CD4-positive, alpha-beta T cell treated with Interleukin-2 at 100 ng/mL for 4 hours (primary cell): ENCODE results near the gene STRAP.
"Not testable (repeated sequence)": the region's sequence is repeated elsewhere in the genome, so short reads cannot be mapped to it uniquely, and the experiment has no call there.

Source experiments
- DNase-seq: peaks from one replicate; pipeline ENCODE4 v3.0.0-alpha.2; 2020; ENCODE audit warnings: low spot score

Gene STRAP

GRCh38 chr12:15928346-15928745 lies 46.2 kb downstream of the STRAP start:
- no peak for DNase-seq

- DNase-seq, result no peak
These were observed 46.8 kb downstream of the STRAP start for GRCh38 chr12:15928870-15929571.

DNA sequence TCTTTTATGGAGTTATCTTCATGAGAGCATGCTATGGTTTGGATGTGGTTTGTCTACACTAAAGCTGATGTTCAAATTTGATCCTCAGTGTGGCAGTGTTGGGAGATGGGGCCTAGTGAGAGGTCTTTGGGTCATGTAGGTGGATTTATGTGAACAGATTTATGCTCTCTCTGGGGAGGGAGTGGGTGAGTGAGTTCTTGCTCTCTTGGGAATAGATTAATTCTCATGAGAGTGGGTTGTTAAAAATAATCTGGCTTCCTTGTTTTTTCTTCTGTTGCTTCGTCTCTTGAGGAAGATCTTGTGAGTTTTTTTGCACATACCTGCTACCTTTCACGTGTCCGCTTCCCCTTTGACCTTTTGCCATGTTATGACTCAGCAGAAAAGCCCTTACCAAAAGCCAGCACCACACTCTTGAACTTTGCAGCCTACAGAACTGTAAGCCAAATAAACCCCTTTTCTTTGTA lies 49.4 kb downstream of the STRAP start:
- DNase-seq, result no peak

GRCh38 chr12:15932327-15932726 lies 50.1 kb downstream of the STRAP start:
- no peak for DNase-seq

DNA sequence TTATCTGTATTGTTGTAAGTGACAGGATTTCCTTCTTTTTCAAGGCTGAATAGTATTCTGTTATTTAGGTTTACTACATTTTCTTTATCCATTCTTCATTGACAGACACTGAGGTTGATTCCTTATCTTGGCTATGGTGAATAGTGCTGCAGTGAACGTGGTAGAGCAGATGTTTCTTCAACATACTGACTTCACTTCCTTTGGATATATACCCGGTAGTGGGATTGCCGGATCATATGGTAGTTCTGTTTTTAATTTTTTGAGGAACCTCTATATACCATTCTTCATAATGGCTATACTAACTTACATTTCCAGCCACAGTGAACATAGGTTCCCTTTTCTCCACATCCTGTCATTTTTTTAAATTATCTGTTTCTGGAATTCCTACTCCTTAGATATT lies 50.8 kb downstream of the STRAP start:
- DNase-seq, result no peak

DNA sequence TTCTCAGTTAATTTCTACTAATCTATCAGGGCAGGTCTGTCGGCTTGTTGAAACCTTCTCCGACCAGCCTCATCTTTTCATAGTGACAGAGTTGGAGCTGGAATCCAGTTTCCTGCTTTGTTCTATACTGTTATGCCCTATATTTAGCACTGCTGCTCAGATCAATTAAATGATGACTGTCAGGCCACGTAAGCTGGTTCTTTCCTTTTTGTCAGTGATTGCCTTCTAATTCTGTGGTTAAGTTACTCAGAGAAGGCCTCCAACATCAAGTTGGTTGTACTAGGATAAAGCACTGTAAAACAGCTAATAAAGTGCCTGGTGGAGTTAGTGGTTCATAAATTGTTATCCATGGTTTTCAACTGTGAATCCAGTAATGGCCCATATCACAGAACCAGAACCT lies 51.6 kb downstream of the STRAP start:
- no peak for DNase-seq

- no peak for DNase-seq
These were observed 54.6 kb downstream of the STRAP start for GRCh38 chr12:15936751-15937150.

DNA sequence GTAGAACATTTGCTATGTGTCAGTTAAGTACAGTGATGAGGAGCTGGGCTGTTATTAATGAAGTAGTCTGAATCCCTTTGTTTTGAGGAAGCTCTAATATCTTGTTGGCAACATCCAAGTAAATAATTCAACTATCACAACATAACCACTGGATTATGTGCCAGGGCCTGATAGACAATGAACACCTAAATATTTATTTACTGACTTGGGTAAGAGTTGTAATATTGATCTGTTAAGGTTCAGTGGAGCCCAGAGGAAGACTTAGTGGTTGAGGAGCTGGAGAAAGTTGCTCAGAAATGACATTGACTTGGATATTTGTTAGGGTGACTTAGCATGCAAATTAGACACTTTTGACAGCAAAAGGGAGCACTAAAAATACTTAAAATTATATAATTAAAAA lies 55.7 kb downstream of the STRAP start:
- DNase-seq, result no peak

DNA sequence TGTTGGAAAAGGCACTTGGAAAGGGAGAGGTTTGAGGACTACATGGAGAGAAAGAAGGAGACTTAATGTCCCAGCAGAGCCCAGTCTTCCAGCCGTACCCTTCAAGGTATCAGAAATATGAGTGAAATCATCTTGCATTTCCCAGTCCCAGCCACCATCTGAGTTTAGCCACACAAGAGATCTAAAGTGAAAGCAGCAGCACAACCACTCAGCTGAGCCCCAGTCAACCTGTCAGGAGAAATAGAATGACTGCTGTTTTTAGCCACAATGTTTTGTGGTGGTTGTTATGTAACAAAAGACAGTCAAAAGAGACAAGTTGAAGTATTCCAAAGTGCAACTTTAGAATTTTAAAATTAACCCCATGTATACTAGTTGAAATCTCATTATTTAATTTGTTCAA lies 56.9 kb downstream of the STRAP start:
- no peak for DNase-seq

DNA sequence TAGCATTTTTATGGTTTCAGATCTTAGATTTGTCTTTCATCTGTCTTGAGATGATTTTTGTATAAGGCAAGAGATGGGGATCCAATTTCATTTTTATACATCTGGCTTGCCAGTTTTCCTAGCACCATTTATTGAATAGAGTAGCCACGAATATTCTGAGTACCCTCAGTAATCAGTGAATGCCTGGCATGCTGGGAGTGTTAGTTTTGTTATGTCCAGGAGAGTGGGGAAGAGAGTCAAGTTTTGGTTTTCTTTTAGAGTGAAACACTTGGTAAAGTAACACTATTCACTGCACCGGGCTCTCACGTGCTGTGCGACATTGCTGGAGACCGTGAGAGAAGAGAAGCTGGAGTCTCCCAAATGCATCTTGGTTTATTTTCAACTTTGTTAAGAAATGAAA lies 60.3 kb downstream of the STRAP start:
- no peak for DNase-seq

GRCh38 chr12:15943519-15943918 lies 61.3 kb downstream of the STRAP start:
- not testable (repeated sequence) for DNase-seq

DNA sequence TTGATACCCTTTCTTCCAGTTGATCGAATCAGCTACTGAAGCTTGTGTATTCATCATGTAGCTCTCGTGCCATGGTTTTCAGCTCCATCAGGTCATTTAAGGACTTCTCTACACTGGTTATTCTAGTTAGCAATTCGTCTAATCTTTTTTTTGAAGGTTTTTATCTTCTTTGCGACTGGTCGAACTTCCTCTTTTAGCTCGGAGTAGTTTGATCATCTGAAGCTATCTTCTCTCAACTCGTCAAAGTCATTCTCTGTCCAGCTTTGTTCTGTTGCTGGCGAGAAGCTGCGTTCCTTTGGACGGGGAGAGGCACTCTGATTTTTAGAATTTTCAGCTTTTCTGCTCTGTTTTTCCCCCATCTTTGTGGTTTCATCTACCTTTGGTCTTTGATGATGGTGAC lies 66.3 kb downstream of the STRAP start:
- not testable (repeated sequence) for DNase-seq
